DLD1 (cell line): ENCODE results near the gene RBMS1.
"Not testable (repeated sequence)": the region's sequence is repeated elsewhere in the genome, so short reads cannot be mapped to it uniquely, and the experiment has no call there.

Source experiments
- in situ Hi-C: cut with HindIII; loops from 2 replicates; pipeline ENCODE4 v1.10.0; 2017; ENCODE audit warnings: low sequenced_read_pairs

RBMS1 gene

DNA sequence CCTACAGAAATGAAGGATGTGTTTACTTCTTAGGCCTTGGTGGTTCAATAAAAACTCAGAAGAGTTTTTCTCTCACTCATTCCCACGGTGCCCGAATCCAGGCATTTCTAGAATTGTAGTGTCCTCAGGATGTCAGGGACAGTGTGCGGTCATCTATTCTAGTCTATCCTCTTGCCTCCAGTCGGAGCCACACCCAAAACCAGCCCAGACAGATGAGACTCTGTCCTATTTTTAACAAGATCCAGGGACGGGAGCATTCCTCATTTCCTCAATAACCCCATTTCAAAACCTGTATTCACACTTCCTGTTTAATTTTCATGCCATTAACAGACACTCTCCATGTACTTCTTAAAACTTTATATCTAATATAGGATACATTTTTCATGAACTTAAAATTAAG, 11.6 kb upstream of the RBMS1 start:
- in situ Hi-C loops, result no loop called here

DNA sequence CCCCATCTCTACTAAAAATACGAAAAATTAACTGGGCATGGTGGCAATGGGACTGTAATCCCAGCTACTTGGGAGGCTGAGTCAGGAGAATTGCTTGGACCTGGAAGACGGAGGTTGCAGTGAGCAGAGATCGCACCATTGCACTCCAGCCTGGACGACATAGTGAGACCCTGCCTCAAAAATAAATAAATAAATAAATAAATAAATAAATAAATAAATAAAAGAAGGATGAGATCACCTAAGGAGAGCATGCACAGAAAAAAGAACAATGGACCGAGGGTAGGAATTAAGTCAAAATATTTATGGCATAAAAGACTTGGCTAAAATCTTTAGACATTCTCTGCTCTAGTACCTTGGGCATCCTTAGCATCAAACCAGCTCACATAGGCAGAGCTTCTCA, 8.9 kb upstream of the RBMS1 start:
- in situ Hi-C loops, result no loop called here

DNA sequence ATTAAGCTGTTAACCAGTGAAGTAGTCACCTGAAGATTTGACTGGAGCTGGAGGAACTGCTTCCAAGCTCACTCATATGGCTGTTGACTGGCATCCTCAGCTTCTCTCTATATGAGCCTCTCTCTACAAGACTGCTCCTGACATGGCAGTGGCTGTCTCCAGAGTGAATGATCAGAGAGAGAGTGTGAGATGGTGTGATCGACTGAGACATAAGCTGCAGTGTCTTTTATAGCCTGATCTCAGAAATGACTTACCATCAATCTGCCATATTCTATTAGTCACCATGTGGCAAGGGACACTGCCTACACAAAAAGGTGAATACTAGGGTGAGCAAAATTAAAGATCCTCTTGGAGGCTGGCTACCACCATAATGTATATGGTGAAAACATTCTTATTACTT, 7.8 kb upstream of the RBMS1 start:
- in situ Hi-C loops, result no loop called here

DNA sequence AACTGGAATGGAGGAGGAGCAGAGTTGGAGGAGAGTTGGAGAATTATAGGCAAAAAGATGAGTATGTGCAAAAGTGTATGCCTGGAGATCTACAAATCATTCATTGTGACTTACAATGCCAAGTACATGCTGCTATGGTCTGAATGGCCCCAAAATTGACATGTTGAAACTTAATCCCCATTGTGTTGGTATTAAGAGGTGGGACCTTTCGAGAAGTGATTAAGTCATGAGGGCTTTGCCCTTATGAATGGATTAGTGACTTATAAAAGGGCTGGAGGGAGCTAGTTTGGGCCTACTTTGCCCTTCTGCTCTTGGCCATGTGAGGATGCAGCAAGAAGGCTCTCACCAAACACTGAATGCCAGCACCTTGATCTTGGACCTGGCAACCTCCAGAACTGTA, 6.3 kb upstream of the RBMS1 start:
- in situ Hi-C loops, result no loop called here

DNA sequence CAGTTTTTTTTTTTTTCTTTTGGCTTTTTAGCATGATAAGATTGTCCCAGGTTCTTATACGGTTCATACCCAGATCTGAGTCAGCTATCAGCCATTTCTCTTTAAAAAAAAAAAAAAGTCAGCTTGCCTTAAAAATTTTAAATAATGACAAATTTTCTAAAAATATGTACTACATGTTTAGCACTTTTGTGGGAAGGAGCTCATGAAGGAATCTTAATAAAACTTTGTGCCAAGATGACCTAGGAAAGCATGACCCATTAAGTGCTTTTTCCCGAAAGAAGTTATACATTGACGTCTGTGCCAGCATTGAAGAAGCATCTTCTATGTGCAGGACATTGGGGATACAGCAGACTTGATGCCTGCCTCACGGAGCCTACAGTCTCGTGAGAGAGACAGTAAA, 4.5 kb upstream of the RBMS1 start:
- in situ Hi-C loops, result no loop called here

DNA sequence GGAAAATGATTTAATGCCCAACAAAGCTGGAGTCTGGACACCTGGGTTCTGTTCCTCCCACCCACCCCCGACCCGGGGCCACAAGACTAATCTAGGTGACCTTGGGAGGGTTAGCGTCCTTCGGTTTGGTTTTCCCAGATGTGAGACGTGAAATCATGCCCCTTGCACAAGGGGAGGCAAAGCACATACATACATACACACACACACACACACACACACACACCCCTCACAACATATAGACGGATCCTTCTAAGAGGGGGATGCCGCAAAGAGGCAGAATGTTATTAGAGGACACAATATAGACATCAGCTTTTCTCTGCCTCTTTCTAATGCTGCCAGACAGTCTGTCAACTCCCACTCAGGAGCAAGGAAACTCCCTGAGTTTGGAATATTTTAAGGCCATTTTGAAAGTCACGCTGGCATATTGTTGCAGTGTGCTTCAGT, 616 bp upstream of the RBMS1 start:
- in situ Hi-C loops, result no loop called here

DNA sequence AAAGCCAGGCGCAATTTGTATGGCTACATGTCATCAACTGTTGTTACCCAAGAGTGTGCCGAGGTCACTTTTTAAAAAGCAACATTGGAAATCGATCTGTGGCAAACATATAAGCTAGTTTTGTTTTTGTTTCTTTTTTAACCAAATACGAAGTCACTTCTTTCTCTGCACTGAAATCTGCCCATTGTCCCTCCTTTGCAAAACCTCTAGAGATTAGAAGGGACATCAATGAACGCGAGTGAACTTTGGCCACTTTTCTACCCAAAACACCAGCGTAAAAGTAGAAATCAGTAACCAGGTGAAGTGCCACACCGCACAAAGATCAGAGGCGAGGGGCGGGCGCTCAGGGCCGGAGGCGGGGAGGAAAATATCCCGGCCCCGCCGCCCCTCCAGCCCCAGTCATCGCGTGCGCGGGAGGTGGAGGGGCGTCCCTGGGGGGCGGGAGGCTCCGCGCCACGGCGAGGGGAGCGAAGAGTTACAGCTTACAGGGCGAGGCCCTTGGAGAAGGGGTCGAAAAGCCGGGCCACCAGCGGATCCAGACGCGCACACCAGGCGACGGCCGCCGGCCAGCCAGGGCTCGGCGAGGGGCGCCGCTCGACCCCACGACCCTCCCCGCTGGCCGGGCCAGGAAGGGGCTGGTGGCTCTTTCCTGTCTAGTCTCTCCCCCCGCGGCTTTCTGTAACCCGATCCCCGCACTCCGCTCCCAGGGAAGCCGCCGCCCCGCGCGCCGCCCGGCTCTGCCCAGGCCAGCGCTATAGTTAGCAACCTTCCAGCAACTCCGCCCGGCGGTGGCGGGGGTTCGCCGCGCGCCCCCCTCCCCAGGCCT, 993 bp downstream of the RBMS1 start:
- in situ Hi-C loops, result no loop called here

DNA sequence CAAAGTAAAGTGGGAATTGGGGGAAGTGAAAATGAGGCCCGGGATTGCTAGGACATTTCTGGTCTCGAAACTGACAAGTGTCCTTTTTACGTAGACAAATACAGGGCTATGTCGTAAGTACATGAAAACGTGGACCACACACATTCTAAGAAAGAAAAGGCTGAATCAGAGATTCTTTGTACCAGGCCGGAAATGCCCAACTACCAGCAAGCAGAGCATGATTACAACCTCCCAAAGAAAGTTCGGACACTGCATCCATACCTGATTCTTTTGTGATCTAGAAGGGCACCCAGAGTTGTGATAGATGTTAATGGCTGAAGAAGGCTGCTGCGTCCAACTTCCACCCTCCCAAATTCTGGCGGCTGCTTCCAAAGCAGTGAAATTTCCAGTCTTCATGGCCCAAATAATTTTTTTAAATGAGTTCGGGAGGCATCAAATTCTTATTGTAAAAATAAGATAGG, 1.7 kb downstream of the RBMS1 start:
- in situ Hi-C loops, result no loop called here

DNA sequence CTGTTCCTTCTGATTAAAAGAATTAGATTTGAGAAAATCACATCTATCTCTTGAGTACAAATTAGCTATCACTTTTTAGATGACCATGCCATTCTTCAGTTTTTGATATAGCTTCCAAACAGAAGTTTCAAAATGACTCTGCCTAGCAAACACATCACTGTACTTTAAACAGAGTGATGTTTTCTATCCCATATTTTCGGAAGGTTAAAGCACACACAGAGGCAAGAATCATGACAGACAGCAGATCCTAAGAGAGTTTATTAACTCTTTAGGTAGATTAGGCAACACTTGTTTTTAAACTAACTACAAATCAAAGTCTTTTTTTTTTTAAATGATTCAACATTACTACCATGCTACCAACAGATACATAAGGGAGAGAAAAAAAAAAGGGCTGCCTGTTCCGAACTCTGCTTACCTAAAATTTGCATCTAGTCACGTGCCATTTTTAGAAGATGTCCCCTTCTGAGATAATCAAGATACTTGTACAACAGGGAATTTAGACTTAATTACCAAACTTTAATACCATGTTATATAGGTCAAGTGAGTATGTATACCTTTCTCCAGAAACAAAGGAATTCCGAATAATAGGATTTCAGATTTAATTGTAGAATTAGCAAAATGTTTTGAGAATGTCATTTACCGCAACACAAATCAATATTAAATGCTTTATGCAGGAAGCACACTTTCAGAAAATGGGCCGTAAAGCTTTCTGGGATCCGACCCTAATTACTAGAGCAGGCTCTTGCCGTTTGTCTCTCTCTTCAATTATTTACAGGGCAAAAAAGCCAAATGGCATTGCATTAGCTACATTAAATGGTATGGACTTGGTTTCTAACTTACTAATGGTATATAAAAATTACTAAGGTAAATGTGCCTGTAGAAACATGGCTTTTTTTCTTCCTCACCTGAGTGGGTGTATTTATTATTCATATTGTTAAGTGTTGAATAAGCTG, 2.6 kb downstream of the RBMS1 start:
- in situ Hi-C loops, result no loop called here

DNA sequence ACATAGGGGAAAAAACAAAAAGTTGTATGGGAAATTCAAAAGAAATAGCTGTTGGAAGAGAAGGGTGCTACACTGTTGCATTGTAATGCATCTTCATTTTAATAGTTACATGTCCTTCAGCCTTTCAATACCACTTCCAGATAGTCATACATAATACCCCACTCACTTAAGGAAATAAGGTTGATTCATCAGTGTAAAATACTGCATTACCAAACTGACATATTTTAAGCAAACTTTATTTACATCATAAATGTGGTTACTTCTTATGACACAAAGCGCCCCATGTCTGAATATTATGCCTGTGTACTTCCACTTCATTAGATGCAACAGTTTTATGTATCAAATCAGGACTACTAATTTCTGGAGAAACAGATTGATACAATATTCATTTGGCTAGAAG, 4.5 kb downstream of the RBMS1 start:
- in situ Hi-C loops, result no loop called here

DNA sequence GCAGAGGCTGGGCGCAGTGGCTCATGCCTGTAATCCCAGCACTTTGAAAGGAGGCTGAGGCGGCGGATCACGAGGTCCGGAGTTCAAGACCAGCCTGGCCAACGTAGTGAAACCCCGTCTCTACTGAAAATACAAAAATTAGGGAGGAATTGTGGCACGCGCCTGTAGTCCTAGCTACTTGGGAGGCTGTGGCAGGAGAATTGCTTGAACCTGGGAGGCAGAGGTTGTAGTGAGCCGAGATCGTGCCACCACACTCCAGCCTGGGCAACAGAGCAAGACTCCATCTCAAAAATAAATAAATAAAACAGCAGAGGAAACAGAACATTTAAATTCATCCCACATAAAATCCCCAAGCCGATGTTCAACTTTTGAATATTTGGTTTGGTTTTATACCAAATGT, 5.3 kb downstream of the RBMS1 start:
- in situ Hi-C loops, result not testable (repeated sequence)

DNA sequence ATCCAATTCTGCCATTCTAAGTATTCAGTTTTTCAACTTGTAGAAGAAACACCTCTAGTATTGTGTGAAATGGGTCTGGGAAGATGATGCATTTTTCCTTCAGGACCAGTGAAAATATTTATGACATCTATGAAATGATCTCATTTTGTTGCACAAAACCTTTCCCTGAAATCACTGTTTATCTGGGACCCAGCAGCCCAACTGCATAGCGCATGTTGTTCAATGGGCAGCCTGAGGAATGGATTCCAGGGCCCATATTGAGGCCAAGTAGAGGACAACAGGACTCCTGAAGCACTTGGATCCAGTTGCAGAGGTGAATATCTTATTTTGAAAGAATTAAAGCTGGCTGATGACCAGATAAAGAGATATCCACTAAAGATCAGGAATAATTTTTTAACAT, 7.3 kb downstream of the RBMS1 start:
- in situ Hi-C loops, result no loop called here

DNA sequence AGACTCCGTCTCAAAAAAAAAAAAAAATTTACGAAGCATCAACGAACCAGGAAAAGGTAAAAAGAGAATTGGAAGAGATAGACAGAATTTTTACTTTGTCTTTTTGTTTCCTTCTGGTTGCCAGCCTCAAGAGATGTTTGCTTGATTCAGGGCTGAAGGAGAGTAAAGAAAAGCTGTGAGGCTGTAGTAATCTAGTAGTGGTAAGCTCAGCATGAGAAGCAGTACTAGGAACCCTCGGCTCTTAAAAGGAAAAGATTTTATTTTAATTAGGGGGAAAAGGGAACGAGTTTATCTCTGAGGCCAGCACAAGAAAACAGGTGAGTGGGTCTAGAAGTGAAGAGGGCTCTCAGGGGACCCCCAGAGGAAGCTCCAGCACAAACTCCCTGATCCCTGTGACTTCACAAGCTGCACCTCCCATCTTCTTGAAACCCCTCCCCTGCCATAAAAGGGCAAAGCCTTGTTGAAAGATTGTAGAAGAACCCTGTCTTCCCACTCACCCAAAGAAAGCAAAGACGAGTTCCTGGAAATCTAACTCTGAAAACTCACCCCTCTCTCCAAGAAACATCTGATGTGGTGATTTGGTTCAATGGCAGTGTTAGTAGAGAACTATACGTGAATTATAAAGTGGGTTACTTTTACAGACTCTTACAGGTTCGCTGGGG, 8.6 kb downstream of the RBMS1 start:
- in situ Hi-C loops, result no loop called here

DNA sequence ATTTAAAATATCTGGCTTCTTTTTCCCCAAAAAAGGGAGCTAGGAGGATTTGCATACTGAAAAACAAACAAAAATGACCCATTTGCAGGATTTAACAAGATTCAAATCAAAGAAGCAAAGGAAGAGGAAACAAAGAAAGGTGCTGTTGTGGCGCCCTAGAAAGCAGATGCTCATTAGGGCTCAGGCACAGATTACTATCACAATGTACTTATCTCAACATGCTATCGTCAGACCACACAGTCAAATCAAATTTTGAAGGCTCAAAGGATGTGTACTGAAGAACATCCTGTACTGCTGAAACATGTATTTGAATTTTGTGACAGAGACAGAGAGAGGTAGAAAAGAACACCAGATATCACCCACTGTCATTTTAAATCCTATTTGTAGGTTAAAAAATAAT, 10.9 kb downstream of the RBMS1 start:
- in situ Hi-C loops, result no loop called here

DNA sequence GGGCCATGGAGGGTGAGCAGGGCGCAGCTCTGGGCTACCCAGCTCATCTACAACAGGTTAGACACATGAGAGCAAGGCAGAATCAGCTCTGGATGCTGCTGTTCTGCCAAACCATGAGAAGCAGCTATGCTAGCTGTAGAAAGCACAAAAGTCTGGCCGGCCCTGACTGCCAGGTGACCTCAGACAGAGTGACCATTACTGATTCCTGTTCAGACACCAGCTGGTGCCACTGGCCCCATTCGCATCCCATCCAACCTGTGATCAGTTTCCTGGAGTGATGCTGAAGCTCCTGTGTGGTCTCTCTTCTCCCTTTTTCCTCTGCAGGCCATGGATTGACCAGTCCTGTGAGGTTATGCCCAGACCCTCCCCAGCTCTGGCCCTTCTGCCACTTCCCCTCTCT, 14.3 kb downstream of the RBMS1 start:
- in situ Hi-C loops, result no loop called here

DNA sequence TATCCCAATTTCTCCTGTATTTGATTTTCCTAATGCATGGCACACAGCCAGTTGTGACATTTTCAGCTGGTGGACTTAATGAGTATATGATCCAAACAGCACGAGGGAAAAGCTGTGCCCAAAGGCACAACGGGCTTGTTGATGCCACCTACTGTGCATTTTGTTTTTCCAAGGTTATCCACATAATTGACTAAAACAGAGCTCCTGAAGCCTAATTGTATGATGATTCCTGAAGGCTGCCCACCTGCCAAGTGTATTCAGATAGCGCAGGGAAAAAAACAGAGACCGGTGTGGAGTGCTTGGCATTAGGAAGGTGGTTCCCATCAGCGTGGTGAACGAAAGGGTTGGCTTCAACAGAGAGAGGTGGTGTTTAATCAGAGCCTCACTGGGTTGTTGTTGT, 14.9 kb downstream of the RBMS1 start:
- in situ Hi-C loops, result no loop called here

DNA sequence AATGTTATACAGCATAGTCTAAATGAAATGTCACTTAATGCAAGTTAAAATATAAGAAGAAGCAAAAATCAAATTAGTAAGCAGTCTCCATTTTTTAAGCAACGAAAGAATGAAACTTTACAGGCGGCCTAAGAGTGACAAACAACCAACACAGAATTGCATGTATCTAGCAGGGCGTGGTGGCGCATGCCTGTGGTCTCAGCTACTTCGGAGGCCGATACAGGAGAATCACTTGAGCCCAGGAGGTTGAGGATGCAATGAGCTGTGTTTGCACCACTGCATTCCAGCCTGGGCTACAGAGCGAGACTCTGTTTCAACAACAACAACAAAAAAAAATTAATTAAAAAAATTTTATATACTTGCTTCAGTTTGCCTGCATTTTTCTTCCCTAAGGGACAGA, 16.6 kb downstream of the RBMS1 start:
- in situ Hi-C loops, result no loop called here

DNA sequence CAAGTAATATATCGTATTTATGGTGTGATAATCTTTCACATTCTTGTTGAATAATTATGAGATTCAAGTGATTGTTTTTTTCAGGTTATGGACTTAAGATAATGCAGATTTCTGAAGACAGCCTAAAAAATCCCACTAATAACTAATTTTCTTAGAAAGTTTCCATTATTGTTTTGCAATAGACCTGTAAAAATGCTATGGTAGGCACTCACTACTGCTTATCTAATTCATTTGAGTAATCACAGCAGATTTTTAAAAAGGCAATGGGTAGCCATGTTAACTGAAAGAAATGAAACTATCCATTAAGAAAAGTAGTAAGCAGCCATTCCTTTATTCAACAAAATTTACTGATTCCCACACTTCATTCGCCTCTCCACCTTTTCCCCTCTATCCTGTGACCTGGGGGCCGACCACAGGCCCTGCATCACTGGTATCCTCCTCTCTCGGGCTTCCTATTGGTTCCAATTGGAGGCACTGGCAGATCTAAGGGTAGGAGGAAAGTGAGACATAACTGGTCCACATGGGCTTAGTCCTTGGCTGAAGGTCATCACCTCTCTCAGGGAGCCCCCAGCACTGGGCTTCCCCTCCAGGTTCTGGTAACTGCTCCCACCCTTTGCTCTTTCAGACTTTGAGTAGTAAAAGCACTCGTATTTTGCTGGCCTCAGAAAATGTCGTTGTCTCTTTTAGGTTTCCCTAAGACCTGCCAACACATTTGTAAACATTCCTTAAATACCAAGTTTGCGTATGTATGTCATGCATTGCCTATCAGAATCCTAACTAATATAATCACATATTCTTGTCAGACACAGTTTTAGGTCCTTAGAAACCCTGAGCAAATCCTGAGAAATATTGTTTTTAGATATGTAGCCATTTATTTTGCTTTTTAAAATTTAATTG, 18.5 kb downstream of the RBMS1 start:
- in situ Hi-C loops, result no loop called here

DNA sequence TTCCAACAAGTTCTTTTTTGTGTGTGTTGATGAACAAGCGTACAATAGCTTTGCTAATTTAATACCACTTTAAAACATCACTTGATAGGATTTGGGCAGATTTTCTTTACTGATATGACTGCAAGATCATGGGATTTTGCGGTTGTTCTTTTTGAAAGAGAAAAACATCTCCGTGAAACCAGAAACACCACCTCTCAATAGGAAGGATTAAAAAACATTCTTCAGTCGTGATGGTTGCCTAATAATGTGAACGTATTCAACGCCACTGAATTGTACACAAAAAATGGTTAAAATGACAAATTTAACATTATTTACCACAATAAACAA, 19.3 kb downstream of the RBMS1 start:
- in situ Hi-C loops, result no loop called here

DNA sequence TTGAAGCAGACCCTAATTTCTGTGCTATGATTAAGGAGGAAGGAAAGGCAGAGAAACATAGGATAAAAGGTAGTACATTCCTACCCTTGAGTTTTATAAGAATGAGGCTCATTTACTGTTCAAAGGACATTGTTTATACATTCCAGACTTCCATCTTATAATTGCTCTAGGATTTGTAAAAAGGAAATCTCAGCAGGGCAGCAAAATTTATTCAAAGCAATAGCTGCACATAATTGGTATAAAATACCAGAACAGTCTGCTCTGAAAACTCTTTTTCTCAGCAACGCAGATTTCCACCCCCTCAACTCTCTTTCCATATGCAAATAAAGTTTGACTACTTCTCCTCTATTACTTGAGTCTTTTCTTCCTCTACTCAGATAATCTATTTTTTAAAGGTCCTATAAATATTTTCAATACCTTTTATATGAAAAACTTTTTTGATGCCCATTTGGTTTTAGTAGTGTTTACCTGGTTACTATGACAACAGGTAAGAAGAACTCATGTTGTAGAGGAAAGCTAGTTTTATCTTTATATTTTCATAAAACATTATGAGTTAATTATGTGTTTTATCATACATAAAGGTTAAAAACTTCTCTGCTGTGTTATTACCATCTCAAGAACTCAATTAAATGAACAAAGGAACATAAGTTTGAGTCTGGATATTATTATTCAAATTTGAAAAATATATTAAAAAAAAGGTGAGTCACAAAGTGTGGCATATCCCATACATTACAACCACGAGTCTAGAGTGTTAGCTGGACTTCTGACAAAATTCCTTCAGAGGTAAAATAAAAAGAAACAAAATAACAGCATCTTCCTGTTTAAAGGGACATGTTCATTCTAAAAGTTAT, 19.9 kb downstream of the RBMS1 start:
- in situ Hi-C loops, result no loop called here
